AG10803 (cell line): ENCODE results near the gene FBXL17.

Experiments used
- DNase-seq: peaks from one replicate; pipeline ENCODE4 v3.0.0; 2010; ENCODE audit warnings: low read depth
- H3K4me3 ChIP-seq: 2 replicates; pipeline ENCODE4 v1.5.1; 2011; ENCODE audit warnings: mild to moderate bottlenecking, low read length, control low read depth
- CTCF ChIP-seq: conservative IDR thresholded peaks from 2 replicates; pipeline ENCODE4 v1.5.1; 2011; ENCODE audit warnings: mild to moderate bottlenecking, low read length, control low read depth, inconsistent platforms

The FBXL17 gene

GRCh38 chr5:108083232-108083631, 298.7 kb downstream of the FBXL17 start:
- no peak for DNase-seq
- H3K4me3 ChIP-seq, result no peak overlapping the region
- no peak for TF ChIP-seq CTCF

GRCh38 chr5:108081707-108082106, 300.2 kb downstream of the FBXL17 start:
- H3K4me3 ChIP-seq, result no peak overlapping the region
- no peak for DNase-seq
- no peak for TF ChIP-seq CTCF

GRCh38 chr5:108079753-108080152, 302.1 kb downstream of the FBXL17 start:
- H3K4me3 ChIP-seq, result no peak overlapping the region
- TF ChIP-seq CTCF, result no peak
- DNase-seq, result peak; percentile 72

- TF ChIP-seq CTCF, result no peak
- no peak for DNase-seq
- no peak overlapping the region for H3K4me3 ChIP-seq
Observed at GRCh38 chr5:108078882-108079281, 303.0 kb downstream of the FBXL17 start.

- no peak for DNase-seq
- no peak for TF ChIP-seq CTCF
- no peak overlapping the region for H3K4me3 ChIP-seq
Observed at GRCh38 chr5:108078345-108078744, 303.6 kb downstream of the FBXL17 start.

- H3K4me3 ChIP-seq, result no peak overlapping the region
- no peak for DNase-seq
- TF ChIP-seq CTCF, result no peak
Observed at GRCh38 chr5:108074626-108075025, 307.3 kb downstream of the FBXL17 start.

- no peak for DNase-seq
- H3K4me3 ChIP-seq, result no peak overlapping the region
- TF ChIP-seq CTCF, result no peak
Observed at GRCh38 chr5:108064302-108064701, 317.6 kb downstream of the FBXL17 start.
